GM12864 (cell line): ENCODE data around the gene SLC14A1.

Experiments used
- DNase-seq: peaks from one replicate; pipeline ENCODE4 v3.0.0-alpha.2; 2011; ENCODE audit warnings: low read depth
- H3K4me3 ChIP-seq: 2 replicates; pipeline ENCODE4 v1.5.1; 2011; ENCODE audit warnings: mild to moderate bottlenecking, low read depth, low read length, control low read depth
- CTCF ChIP-seq: IDR thresholded peaks from 2 replicates; pipeline ENCODE4 v1.5.1; 2011; ENCODE audit warnings: low read depth, mild to moderate bottlenecking, moderate library complexity, low read length, control low read depth, inconsistent platforms; ENCODE audit errors: missing control alignments

SLC14A1 gene

GRCh38 chr18:45777393-45777792 is 53.4 kb downstream of the SLC14A1 start:
- DNase-seq: no peak
- TF ChIP-seq CTCF: no peak
- H3K4me3 ChIP-seq: no peak overlapping the region

- no peak overlapping the region for H3K4me3 ChIP-seq
- DNase-seq: no peak
- TF ChIP-seq CTCF: no peak
These were observed 56.6 kb downstream of the SLC14A1 start for GRCh38 chr18:45780568-45780967.

- H3K4me3 ChIP-seq: no peak overlapping the region
- no peak for DNase-seq
- TF ChIP-seq CTCF: no peak
These were observed 58.7 kb downstream of the SLC14A1 start for GRCh38 chr18:45782662-45783061.

- no peak for DNase-seq
- no peak for TF ChIP-seq CTCF
These were observed 59.4 kb downstream of the SLC14A1 start for GRCh38 chr18:45783097-45784075.

GRCh38 chr18:45785134-45785533 is 61.2 kb downstream of the SLC14A1 start:
- no peak overlapping the region for H3K4me3 ChIP-seq
- TF ChIP-seq CTCF: no peak
- no peak for DNase-seq

More at GRCh38 chr18:45783097-45784075, 59.4 kb downstream of the SLC14A1 start:
- H3K4me3 ChIP-seq: no peak overlapping the region

- no peak for DNase-seq
- no peak for TF ChIP-seq CTCF
- no peak overlapping the region for H3K4me3 ChIP-seq
These were observed 63.0 kb downstream of the SLC14A1 start for GRCh38 chr18:45786941-45787340.

GRCh38 chr18:45787346-45787745 is 63.4 kb downstream of the SLC14A1 start:
- DNase-seq: no peak
- no peak for TF ChIP-seq CTCF

More at GRCh38 chr18:45787346-45787745, 63.4 kb downstream of the SLC14A1 start:
- H3K4me3 ChIP-seq: no peak overlapping the region
